ENCODE data around the gene CRACDL. TPM values are rescaled to one million over a fixed set of nuclear protein-coding genes. Genes with fewer than 3 reads are reported as not detected.

The CRACDL gene
- total RNA-seq, 4 donors from 2014 or later, result 0.94 to 5.8 (median 1.8) TPM

- H3K4me3 ChIP-seq, result no peak overlapping the region
- 90 to 96% methylated on average over 2 to 3 of the region's 3 CpGs for WGBS, 2 donors (ENCODE audit: low coverage in 1 of 2)
- H3K4me1 ChIP-seq, result peaks cover 0 to 24% (median 6%) of the 10 kb centered on the region in 3 donors
- H3K27me3 ChIP-seq, result no peaks in the 10 kb centered on the region
- H3K9me3 ChIP-seq, result no peaks in the 10 kb centered on the region
- no peaks in the 10 kb centered on the region for H3K36me3 ChIP-seq
- ATAC-seq, result no peak
- TF ChIP-seq POLR2AphosphoS5 (IDR thresholded peaks at IDR 0.05), result no peak
- no peak for TF ChIP-seq EP300 (IDR thresholded peaks at IDR 0.05)
- TF ChIP-seq, protein P1, sequence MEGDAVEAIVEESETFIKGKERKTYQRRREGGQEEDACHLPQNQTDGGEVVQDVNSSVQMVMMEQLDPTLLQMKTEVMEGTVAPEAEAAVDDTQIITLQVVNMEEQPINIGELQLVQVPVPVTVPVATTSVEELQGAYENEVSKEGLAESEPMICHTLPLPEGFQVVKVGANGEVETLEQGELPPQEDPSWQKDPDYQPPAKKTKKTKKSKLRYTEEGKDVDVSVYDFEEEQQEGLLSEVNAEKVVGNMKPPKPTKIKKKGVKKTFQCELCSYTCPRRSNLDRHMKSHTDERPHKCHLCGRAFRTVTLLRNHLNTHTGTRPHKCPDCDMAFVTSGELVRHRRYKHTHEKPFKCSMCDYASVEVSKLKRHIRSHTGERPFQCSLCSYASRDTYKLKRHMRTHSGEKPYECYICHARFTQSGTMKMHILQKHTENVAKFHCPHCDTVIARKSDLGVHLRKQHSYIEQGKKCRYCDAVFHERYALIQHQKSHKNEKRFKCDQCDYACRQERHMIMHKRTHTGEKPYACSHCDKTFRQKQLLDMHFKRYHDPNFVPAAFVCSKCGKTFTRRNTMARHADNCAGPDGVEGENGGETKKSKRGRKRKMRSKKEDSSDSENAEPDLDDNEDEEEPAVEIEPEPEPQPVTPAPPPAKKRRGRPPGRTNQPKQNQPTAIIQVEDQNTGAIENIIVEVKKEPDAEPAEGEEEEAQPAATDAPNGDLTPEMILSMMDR (IDR thresholded peaks at IDR 0.05), result no peak
- no peak for TF ChIP-seq POLR2A (IDR thresholded peaks at IDR 0.05)
- H3K27ac ChIP-seq, result peak overlapping the region in 1 of 4 donors; percentile 61
Observed at GRCh38 chr2:98807221-98807620, 128.8 kb downstream of the CRACDL start.

- H3K27ac ChIP-seq, result peak overlapping the region in 3 of 4 donors; percentile 44 to 61 (median 58)
- TF ChIP-seq EP300 (IDR thresholded peaks at IDR 0.05) (no peak), POLR2AphosphoS5 (IDR thresholded peaks at IDR 0.05) (peak; percentile 65)
- TF ChIP-seq, protein P1 (IDR thresholded peaks at IDR 0.05), result no peak
Observed at GRCh38 chr2:98806236-98806697, 129.8 kb downstream of the CRACDL start.

GRCh38 chr2:98805412-98806171 is 130.4 kb downstream of the CRACDL start:
- WGBS, 2 donors (ENCODE audit: low coverage in 1 of 2), result 52 to 93% methylated on average over 3 to 8 of the region's 12 CpGs
- Histone ChIP-seq H3K36me3 (no peaks in the 10 kb centered on the region), H3K27me3 (no peaks in the 10 kb centered on the region), H3K9me3 (no peaks in the 10 kb centered on the region), H3K4me3 (no peak overlapping the region), H3K27ac (peak overlapping the region in 3 of 4 donors; percentile 44 to 61 (median 58)), H3K4me1 (peaks cover 0 to 24% (median 6%) of the 10 kb centered on the region in 3 donors)
- peak; percentile 13 for ATAC-seq
- TF ChIP-seq, protein P1 (IDR thresholded peaks at IDR 0.05), result no peak
- TF ChIP-seq POLR2AphosphoS5 (IDR thresholded peaks at IDR 0.05), result peak; percentile 16

More at GRCh38 chr2:98806236-98806697, 129.8 kb downstream of the CRACDL start:
- ATAC-seq, result peak; percentile 81
- H3K9me3 ChIP-seq, result no peaks in the 10 kb centered on the region
- H3K27me3 ChIP-seq, result no peaks in the 10 kb centered on the region
- peaks cover 0 to 24% (median 6%) of the 10 kb centered on the region in 3 donors for H3K4me1 ChIP-seq
- WGBS, 2 donors (ENCODE audit: low coverage in 1 of 2), result 25 to 40% methylated on average over 1 of the region's 7 CpGs
- H3K36me3 ChIP-seq, result no peaks in the 10 kb centered on the region
- no peak overlapping the region for H3K4me3 ChIP-seq

DNA sequence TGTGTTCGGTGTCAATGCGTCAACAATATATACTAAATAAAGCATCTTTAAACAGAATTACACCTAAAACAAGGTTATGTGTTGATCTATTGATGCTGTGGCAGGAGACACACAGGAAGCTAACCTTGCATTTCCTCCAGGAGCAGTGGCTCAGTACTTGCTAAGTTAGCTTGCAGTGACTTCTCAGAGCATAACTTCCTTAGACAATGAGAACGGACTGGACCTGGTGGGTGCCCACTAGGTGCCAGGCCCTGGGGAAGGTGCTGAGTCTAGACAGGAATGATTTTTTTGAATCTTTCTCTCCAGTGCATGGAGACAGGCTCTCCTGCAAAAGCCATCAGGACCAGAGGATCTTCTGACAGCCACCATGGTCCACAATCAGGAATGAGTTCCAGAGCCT is 131.3 kb downstream of the CRACDL start:
- TF ChIP-seq POLR2A (IDR thresholded peaks at IDR 0.05), result no peak
- no peak for TF ChIP-seq POLR2AphosphoS5 (IDR thresholded peaks at IDR 0.05)
- TF ChIP-seq, protein P1 (IDR thresholded peaks at IDR 0.05), result no peak
- no peak for TF ChIP-seq EP300 (IDR thresholded peaks at IDR 0.05)
- H3K27ac ChIP-seq, result no peak overlapping the region
- H3K36me3 ChIP-seq, result no peaks in the 10 kb centered on the region
- H3K4me1 ChIP-seq, result peaks cover 0 to 24% (median 6%) of the 10 kb centered on the region in 3 donors
- H3K27me3 ChIP-seq, result no peaks in the 10 kb centered on the region
- no peak for ATAC-seq
- no peaks in the 10 kb centered on the region for H3K9me3 ChIP-seq
- 94 to 100% methylated on average over 1 to 3 of the region's 3 CpGs for WGBS, 2 donors (ENCODE audit: low coverage in 1 of 2)
- H3K4me3 ChIP-seq, result no peak overlapping the region

- ATAC-seq, result no peak
- Histone ChIP-seq H3K4me3 (no peak overlapping the region), H3K36me3 (no peaks in the 10 kb centered on the region), H3K27ac (no peak overlapping the region), H3K4me1 (peaks cover 0 to 24% (median 6%) of the 10 kb centered on the region in 3 donors), H3K9me3 (no peaks in the 10 kb centered on the region), H3K27me3 (no peaks in the 10 kb centered on the region)
- WGBS, 2 donors (ENCODE audit: low coverage in 1 of 2), result 91 to 93% methylated on average over 7 of the region's 8 CpGs
- no peak for TF ChIP-seq POLR2A (IDR thresholded peaks at IDR 0.05)
- TF ChIP-seq, protein P1 (IDR thresholded peaks at IDR 0.05), result no peak
- TF ChIP-seq POLR2AphosphoS5 (IDR thresholded peaks at IDR 0.05), result no peak
- TF ChIP-seq EP300 (IDR thresholded peaks at IDR 0.05), result no peak
Observed at GRCh38 chr2:98804265-98804650, 131.8 kb downstream of the CRACDL start.

All from gastroesophageal sphincter (tissue), 4 donors.